A673 (cell line): Measurements from ENCODE around the gene CNGA1. TPM values are rescaled to one million over a fixed set of nuclear protein-coding genes. Genes with fewer than 3 reads are reported as not detected.

Experiments used
- BruUV-seq: library from RNA; stranded (reverse); fragments of 400-500 nt; replicated peaks from 2 replicates; lab custom pipeline; 2021; lab: Mats Ljungman, UMichigan
- CTCF ChIA-PET: fragments of 300-600 bp; sonication (Branson Sonifier 250); formaldehyde crosslinking; loops from one replicate; lab custom pipeline; 2022; ENCODE audit warnings: antibody characterized with exemption; lab: Charles Lee
- POLR2A ChIA-PET: fragments of 300-600 bp; sonication (Branson Sonifier 250); formaldehyde crosslinking; loops from one replicate; lab custom pipeline; 2022; ENCODE audit warnings: antibody characterized with exemption; ENCODE audit not compliant: low non-redundant PET; lab: Charles Lee
- DNase-seq: peaks from one replicate; pipeline ENCODE4 v3.0.0-alpha.2; 2015; ENCODE audit warnings: low spot score
- H3K27ac ChIP-seq: fragments of 200-600 bp; sonication (generic); 2 replicates; pipeline ENCODE4 v1.5.1; 2016; ENCODE audit warnings: mixed run types, low read depth, mild to moderate bottlenecking, mixed read lengths, antibody characterized with exemption, low read length; ENCODE audit not compliant: poor library complexity, severe bottlenecking
- H3K27me3 ChIP-seq: fragments of 200-600 bp; sonication (generic); replicated peaks from 2 replicates; pipeline ENCODE4 v1.6.1; 2017; ENCODE audit warnings: mixed run types, low read depth, mild to moderate bottlenecking, mixed read lengths, antibody characterized with exemption, low read length; ENCODE audit not compliant: insufficient read depth, poor library complexity
- H3K36me3 ChIP-seq: fragments of 200-600 bp; sonication (generic); 2 replicates; pipeline ENCODE4 v1.6.1; 2016; ENCODE audit warnings: mixed run types, mild to moderate bottlenecking, mixed read lengths, antibody characterized with exemption, low read length; ENCODE audit not compliant: insufficient read depth, poor library complexity, severe bottlenecking
- H3K4me1 ChIP-seq: fragments of 200-600 bp; sonication (generic); 2 replicates; pipeline ENCODE4 v1.6.1; 2017; ENCODE audit warnings: mixed run types, mild to moderate bottlenecking, mixed read lengths, antibody characterized with exemption, low read length; ENCODE audit not compliant: insufficient read depth, poor library complexity, severe bottlenecking
- H3K4me3 ChIP-seq: fragments of 200-600 bp; sonication (generic); 2 replicates; pipeline ENCODE4 v1.5.1; 2016; ENCODE audit warnings: low read depth, mixed run types, mild to moderate bottlenecking, mixed read lengths, low read length; ENCODE audit not compliant: poor library complexity, severe bottlenecking
- H3K9me3 ChIP-seq: fragments of 200-600 bp; sonication (generic); 2 replicates; pipeline ENCODE4 v1.6.1; 2016; ENCODE audit warnings: mixed run types, low read depth, mild to moderate bottlenecking, mixed read lengths, antibody characterized with exemption, low read length; ENCODE audit not compliant: poor library complexity, severe bottlenecking
- CTCF ChIP-seq: fragments of 300-800, 200-600 bp; sonication (generic); conservative IDR thresholded peaks from 2 replicates; pipeline ENCODE4 v1.5.1; 2017; ENCODE audit warnings: low read depth, mild to moderate bottlenecking, antibody characterized with exemption, low read length, moderate library complexity, mixed read lengths
- EZH2 ChIP-seq: fragments of 200-600 bp; sonication (generic); IDR thresholded peaks from 2 replicates; pipeline ENCODE4 v1.6.1; 2017; ENCODE audit warnings: borderline replicate concordance, low read depth, mild to moderate bottlenecking, mixed read lengths, antibody characterized with exemption, low read length; ENCODE audit not compliant: poor library complexity, severe bottlenecking
- intact Hi-C: fragments of 100-400 bp; cut with micrococcal nuclease; formaldehyde crosslinking; loops from one replicate; pipeline ENCODE4 v1.10.0; 2022; ENCODE audit not compliant: unreplicated experiment
- total RNA-seq: library from RNA; stranded (reverse); gene quantifications from 2 replicates; pipeline ENCODE4 v1.2.3, GENCODE V29; 2021

CNGA1 gene
- total RNA-seq, 1 experiment from 2014 or later = 0.39 TPM

- TF ChIP-seq CTCF (no peak), EZH2 (no peak)
- Histone ChIP-seq H3K4me3 (no peak overlapping the region), H3K27me3 (no peaks in the 10 kb centered on the region), H3K4me1 (peaks cover 7% of the 10 kb centered on the region), H3K27ac (no peak overlapping the region), H3K36me3 (peaks cover 47% of the 10 kb centered on the region), H3K9me3 (no peaks in the 10 kb centered on the region)
- ChIA-PET POLR2A (no interaction called here), CTCF (no interaction called here)
- BruUV-seq = no TSS peak
- DNase-seq = peak; percentile 53
- intact Hi-C loops = no loop called here
Measured at GRCh38 chr4:47899639-47900038, 116.8 kb downstream of the CNGA1 start.

GRCh38 chr4:47891928-47892327 lies 124.6 kb downstream of the CNGA1 start:
- no peak for DNase-seq
- Histone ChIP-seq H3K9me3 (no peaks in the 10 kb centered on the region), H3K36me3 (peaks cover 49% of the 10 kb centered on the region), H3K27ac (no peak overlapping the region), H3K4me3 (no peak overlapping the region), H3K4me1 (no peaks in the 10 kb centered on the region), H3K27me3 (no peaks in the 10 kb centered on the region)
- intact Hi-C loops = no loop called here
- ChIA-PET CTCF (no interaction called here), POLR2A (no interaction called here)
- no TSS peak for BruUV-seq
- TF ChIP-seq CTCF (no peak), EZH2 (no peak)

Other genes with a start within 250 kb of the CNGA1 start
- gene CORIN, start 178.6 kb downstream of the CNGA1 start, total RNA-seq = 0.26 TPM in 1 of 2 replicates, not detected in the other
- 12.1 and 16.7 TPM in 2 replicates for gene NFXL1, start 102.1 kb downstream of the CNGA1 start, total RNA-seq
- gene NIPAL1, start 91 bp upstream of the CNGA1 start, total RNA-seq = 0.46 and 0.84 TPM in 2 replicates
- gene TXK, start 117.6 kb upstream of the CNGA1 start, total RNA-seq = 1.4 and 2.0 TPM in 2 replicates